Brain microvascular endothelial cell (primary cell): ENCODE results near the gene RFC5.

Experiments used
- DNase-seq: peaks from one replicate; pipeline ENCODE4 v3.0.0-alpha.2; 2020
- H3K27ac ChIP-seq: fragments of 250-450 bp; sonication (Bioruptor Pico); 2 replicates; pipeline ENCODE4 v1.5.1; 2020; ENCODE audit warnings: mild to moderate bottlenecking, moderate library complexity
- H3K27me3 ChIP-seq: fragments of 250-450 bp; sonication (Bioruptor Pico); replicated peaks from 2 replicates; pipeline ENCODE4 v1.5.1; 2020; ENCODE audit warnings: mild to moderate bottlenecking
- H3K36me3 ChIP-seq: fragments of 250-450 bp; sonication (Bioruptor Pico); replicated peaks from 2 replicates; pipeline ENCODE4 v1.5.1; 2020; ENCODE audit warnings: mild to moderate bottlenecking
- H3K4me3 ChIP-seq: 2 replicates; pipeline ENCODE4 v1.5.1; 2011; ENCODE audit warnings: low read depth, mild to moderate bottlenecking, control low read depth, low read length, moderate library complexity
- in situ Hi-C: cut with HindIII; loops from 2 replicates; pipeline ENCODE4 v1.10.0; 2017; ENCODE audit warnings: low sequenced_read_pairs, low pct_ligation_motif_present
- TF ChIP-seq, protein P1 (sequence below): IDR thresholded peaks from 2 replicates; pipeline ENCODE4 v1.5.1; 2011; ENCODE audit warnings: low read depth, mild to moderate bottlenecking, moderate library complexity, low read length, control low read depth, inconsistent platforms; ENCODE audit errors: missing control alignments

The RFC5 gene

DNA sequence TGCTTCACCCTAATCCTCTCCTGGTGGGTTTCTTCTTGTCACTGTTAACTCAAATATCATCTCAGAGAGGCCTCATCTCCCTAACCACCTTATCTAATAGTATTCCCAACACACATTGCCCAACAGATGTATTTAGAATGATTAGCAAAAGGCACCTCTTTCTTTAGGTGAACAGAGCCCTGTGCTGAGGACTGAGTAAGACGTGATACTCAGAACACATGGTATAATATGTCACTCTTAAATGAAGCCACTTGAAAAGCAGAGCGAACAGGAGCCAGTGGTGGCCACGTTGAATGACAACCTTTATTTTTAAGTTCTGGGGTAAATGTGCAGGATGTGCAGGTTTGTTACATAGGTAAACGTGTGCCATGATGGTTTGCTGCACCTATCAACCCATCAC lies 46.2 kb upstream of the RFC5 start:
- no peak overlapping the region for H3K4me3 ChIP-seq
- no peak overlapping the region for H3K27ac ChIP-seq
- peaks cover 22% of the 10 kb centered on the region for H3K27me3 ChIP-seq
- in situ Hi-C loops = no loop called here
- H3K36me3 ChIP-seq = no peaks in the 10 kb centered on the region
- TF ChIP-seq, protein P1, sequence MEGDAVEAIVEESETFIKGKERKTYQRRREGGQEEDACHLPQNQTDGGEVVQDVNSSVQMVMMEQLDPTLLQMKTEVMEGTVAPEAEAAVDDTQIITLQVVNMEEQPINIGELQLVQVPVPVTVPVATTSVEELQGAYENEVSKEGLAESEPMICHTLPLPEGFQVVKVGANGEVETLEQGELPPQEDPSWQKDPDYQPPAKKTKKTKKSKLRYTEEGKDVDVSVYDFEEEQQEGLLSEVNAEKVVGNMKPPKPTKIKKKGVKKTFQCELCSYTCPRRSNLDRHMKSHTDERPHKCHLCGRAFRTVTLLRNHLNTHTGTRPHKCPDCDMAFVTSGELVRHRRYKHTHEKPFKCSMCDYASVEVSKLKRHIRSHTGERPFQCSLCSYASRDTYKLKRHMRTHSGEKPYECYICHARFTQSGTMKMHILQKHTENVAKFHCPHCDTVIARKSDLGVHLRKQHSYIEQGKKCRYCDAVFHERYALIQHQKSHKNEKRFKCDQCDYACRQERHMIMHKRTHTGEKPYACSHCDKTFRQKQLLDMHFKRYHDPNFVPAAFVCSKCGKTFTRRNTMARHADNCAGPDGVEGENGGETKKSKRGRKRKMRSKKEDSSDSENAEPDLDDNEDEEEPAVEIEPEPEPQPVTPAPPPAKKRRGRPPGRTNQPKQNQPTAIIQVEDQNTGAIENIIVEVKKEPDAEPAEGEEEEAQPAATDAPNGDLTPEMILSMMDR = no peak
- DNase-seq = no peak

DNA sequence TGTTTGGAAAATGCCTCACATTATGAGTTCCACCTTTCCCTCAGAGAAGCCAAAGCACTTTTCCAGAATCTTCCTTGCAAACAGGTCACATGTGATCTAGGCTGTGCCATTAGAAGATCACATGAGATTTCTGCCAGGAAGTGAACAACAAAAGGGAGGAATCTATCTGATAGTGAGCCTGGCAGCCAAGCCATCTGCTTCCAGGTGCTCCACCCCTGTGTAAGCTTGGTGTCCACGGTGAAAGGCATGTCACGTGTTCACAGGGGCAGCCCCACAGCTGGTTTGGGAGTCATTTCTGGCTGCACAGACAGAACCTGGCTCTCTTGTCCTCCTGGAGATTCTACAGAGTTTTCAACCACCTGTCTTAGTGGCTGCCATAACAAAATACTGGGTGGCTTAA lies 44.2 kb upstream of the RFC5 start:
- no peaks in the 10 kb centered on the region for H3K36me3 ChIP-seq
- DNase-seq = no peak
- peaks cover 17% of the 10 kb centered on the region for H3K27me3 ChIP-seq
- in situ Hi-C loops = no loop called here
- H3K4me3 ChIP-seq = no peak overlapping the region
- no peak overlapping the region for H3K27ac ChIP-seq
- TF ChIP-seq, protein P1 = no peak

DNA sequence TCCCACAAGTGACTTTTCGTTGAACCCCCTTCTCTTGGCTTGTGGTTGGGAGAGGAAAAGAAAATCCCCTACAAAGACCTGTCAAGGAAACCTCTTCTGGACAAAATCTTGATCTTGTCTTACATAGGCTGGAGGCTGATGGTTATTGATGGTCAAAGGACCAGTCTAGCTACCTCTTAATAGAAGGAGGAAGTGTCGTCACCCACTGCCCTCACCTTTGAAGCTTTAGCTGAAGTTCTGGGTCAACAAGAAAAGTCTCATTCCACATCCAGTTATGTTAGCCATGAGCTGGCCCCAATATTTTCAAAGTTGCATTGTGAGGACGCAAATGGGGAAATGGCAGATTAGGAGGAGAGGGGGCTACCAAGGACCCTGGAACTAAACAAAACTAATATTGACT lies 41.5 kb upstream of the RFC5 start:
- DNase-seq = no peak
- in situ Hi-C loops = no loop called here
- Histone ChIP-seq H3K27ac (no peak overlapping the region), H3K27me3 (no peaks in the 10 kb centered on the region), H3K4me3 (no peak overlapping the region), H3K36me3 (no peaks in the 10 kb centered on the region)
- TF ChIP-seq, protein P1 = no peak

DNA sequence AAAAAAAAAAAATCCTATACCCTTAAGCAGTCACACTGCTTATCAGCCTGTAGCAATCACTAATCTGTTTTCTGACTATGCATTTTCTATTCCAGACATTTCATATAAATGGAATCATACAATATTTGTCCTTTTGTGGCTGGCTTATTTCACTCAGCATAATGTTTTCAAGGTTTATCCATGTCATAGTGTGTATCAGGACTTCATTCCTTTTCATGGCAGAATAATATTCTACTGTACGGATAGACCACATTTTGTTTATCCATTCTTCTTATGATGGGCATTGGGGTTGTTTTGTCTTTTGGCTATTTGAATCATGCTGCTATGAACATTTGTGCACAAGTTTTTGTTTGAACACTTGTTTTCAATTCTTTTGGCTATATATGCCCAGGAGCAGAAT lies 39.1 kb upstream of the RFC5 start:
- H3K27ac ChIP-seq = no peak overlapping the region
- no peaks in the 10 kb centered on the region for H3K36me3 ChIP-seq
- H3K4me3 ChIP-seq = no peak overlapping the region
- in situ Hi-C loops = no loop called here
- no peaks in the 10 kb centered on the region for H3K27me3 ChIP-seq
- DNase-seq = no peak
- TF ChIP-seq, protein P1 = no peak

DNA sequence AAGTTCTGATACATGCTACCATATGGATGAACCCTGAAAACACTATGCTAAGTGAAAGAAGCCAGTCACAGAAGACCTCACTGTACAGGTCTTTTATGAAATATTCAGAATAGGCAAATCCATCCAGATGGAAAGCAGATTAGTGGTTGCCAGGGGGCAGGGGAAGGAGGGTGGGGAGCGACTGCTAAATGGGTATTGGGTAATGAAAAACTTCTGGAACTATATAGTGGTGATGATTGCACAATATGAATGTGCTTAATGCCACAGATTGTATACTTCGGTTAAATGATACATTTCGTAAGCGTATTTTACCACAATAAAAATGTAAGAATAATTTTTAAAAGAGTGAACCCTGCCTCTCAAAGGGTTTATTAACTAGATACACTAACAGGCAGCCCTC lies 35.9 kb upstream of the RFC5 start:
- TF ChIP-seq, protein P1 = no peak
- in situ Hi-C loops = no loop called here
- Histone ChIP-seq H3K36me3 (no peaks in the 10 kb centered on the region), H3K27ac (no peak overlapping the region), H3K27me3 (no peaks in the 10 kb centered on the region), H3K4me3 (no peak overlapping the region)
- DNase-seq = no peak

DNA sequence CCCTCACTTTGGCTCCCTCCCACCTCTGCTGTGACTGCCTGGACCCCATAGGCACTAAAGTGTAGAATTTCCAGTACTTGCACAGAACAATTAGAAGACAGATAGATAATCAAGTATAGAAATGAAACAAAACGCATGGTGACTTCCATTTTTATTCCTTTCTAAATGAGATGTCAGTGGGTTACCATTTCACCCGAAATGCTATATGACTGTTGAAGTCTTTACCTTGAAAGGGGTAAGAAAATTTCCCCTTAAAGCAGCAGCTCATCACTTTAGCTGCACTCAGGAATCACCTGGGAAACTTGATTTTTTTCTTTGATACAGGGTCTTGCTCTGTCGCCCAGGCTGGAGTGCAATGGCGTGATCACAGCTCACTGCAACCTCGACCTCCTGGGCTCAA lies 35.2 kb upstream of the RFC5 start:
- in situ Hi-C loops = no loop called here
- no peak for DNase-seq
- Histone ChIP-seq H3K27ac (no peak overlapping the region), H3K4me3 (no peak overlapping the region), H3K27me3 (no peaks in the 10 kb centered on the region), H3K36me3 (no peaks in the 10 kb centered on the region)
- TF ChIP-seq, protein P1 = no peak
